HG03108 (cell line): ENCODE measurements around the gene NATD1.

ENCODE experiments used
- ATAC-seq: cut with Tn5 transposase; IDR thresholded peaks from one replicate; pipeline ENCODE4 v1.9.1; 2021; ENCODE audit warnings: moderate library complexity; ENCODE audit not compliant: unreplicated experiment

Gene NATD1

GRCh38 chr17:21252796-21253645 lies at the start of gene NATD1:
NATD1 (minus strand) TSS chr17:21253410; CDS start chr17:21253264, 146 bp downstream.
- peak; percentile 65 for ATAC-seq

GRCh38 chr17:21301593-21302550 lies 48.7 kb upstream of the NATD1 start:
- no peak for ATAC-seq

GRCh38 chr17:21300601-21301571 lies 47.7 kb upstream of the NATD1 start:
- no peak for ATAC-seq

GRCh38 chr17:21299981-21300600 lies 46.9 kb upstream of the NATD1 start:
- no peak for ATAC-seq

- no peak for ATAC-seq
These were observed 45.8 kb upstream of the NATD1 start for GRCh38 chr17:21298983-21299519.

GRCh38 chr17:21298056-21298982 lies 45.1 kb upstream of the NATD1 start:
- ATAC-seq, result no peak

GRCh38 chr17:21297597-21297996 lies 44.4 kb upstream of the NATD1 start:
- ATAC-seq, result no peak

GRCh38 chr17:21297026-21297520 lies 43.9 kb upstream of the NATD1 start:
- ATAC-seq, result no peak

GRCh38 chr17:21296097-21297025 lies 43.2 kb upstream of the NATD1 start:
- ATAC-seq, result no peak

GRCh38 chr17:21295036-21295952 lies 42.1 kb upstream of the NATD1 start:
- no peak for ATAC-seq

GRCh38 chr17:21294321-21295035 lies 41.3 kb upstream of the NATD1 start:
- ATAC-seq, result no peak

GRCh38 chr17:21293831-21294210 lies 40.6 kb upstream of the NATD1 start:
- ATAC-seq, result no peak

GRCh38 chr17:21292867-21293830 lies 39.9 kb upstream of the NATD1 start:
- no peak for ATAC-seq

GRCh38 chr17:21291862-21292261 lies 38.7 kb upstream of the NATD1 start:
- ATAC-seq, result no peak

- no peak for ATAC-seq
These were observed 38.1 kb upstream of the NATD1 start for GRCh38 chr17:21291357-21291756.
